SK-N-SH (cell line): ENCODE data around the gene STK4. TPM values are rescaled to one million over a fixed set of nuclear protein-coding genes. Genes with fewer than 3 reads are reported as not detected.

Experiments
- CTCF ChIA-PET: fragments of 300-600, 350-600 bp; formaldehyde crosslinking; extraction: SDS; loops from one replicate; lab custom pipeline; 2021; lab: Yijun Ruan, JAX
- POLR2A ChIA-PET: fragments of 350-600 bp; sonication (Branson Sonifier 250); formaldehyde crosslinking; extraction: SDS; loops from one replicate; lab custom pipeline; 2020; ENCODE audit warnings: antibody characterized with exemption, inconsistent platforms; lab: Yijun Ruan, JAX
- DNase-seq: peaks from one replicate; pipeline ENCODE4 v3.0.0; 2012
- H2AFZ ChIP-seq: fragments of 200-600 bp; sonication (generic); 2 replicates; pipeline ENCODE4 v1.8.1; 2016; ENCODE audit warnings: antibody characterized with exemption, mild to moderate bottlenecking, low read depth
- H3F3A ChIP-seq: fragments of 200-600 bp; sonication (generic); replicated peaks from 2 replicates; pipeline ENCODE3; 2016; ENCODE audit warnings: antibody characterized with exemption, mild to moderate bottlenecking; ENCODE audit not compliant: insufficient read depth
- H3K27ac ChIP-seq, 2 experiments: fragments of 200-500 bp in 1 of 2; fragments of 200-600 bp in 1 of 2; sonication (Bioruptor generic) in 1 of 2; sonication (generic), shearing (Covaris generic) in 1 of 2; 2 replicates each; pipeline versions ENCODE4 v1.5.1 to v1.6.1; 2014 to 2016; ENCODE audit warnings: low read depth in 2 of 2, inconsistent platforms in 1 of 2, low read length in 1 of 2, mild to moderate bottlenecking in 1 of 2, mixed read lengths in 1 of 2
- H3K27me3 ChIP-seq: fragments of 200-600 bp; sonication (generic), shearing (Covaris generic); 2 replicates; pipeline ENCODE4 v1.6.1; 2016; ENCODE audit warnings: mixed run types; ENCODE audit not compliant: insufficient read depth
- H3K36me3 ChIP-seq, 2 experiments: fragments of 200-500 bp in 1 of 2; fragments of 200-600 bp in 1 of 2; sonication (Bioruptor generic) in 1 of 2; sonication (generic) in 1 of 2; replicated peaks in 1 of 2; 2 replicates each; pipeline versions ENCODE3 to v1.5.1; 2014 to 2016; ENCODE audit warnings: low read length in 1 of 2, mild to moderate bottlenecking in 1 of 2; ENCODE audit not compliant: insufficient read depth in 2 of 2, control insufficient read depth in 1 of 2
- H3K4me1 ChIP-seq, 2 experiments: fragments of 200-500 bp in 1 of 2; fragments of 200-600 bp in 1 of 2; sonication (Bioruptor generic) in 1 of 2; sonication (generic), shearing (Covaris generic) in 1 of 2; 2 replicates each; pipeline versions ENCODE4 v1.5.1 to v1.6.1; 2014 to 2016; ENCODE audit warnings: low read depth in 1 of 2, low read length in 1 of 2, mixed run types in 1 of 2; ENCODE audit not compliant: insufficient read depth in 2 of 2, control insufficient read depth in 1 of 2
- H3K4me2 ChIP-seq: fragments of 200-600 bp; sonication (generic), shearing (Covaris generic); 2 replicates; pipeline ENCODE4 v1.6.1; 2017; ENCODE audit warnings: mixed run types
- H3K4me3 ChIP-seq, 2 experiments: fragments of 200-500 bp in 1 of 2; fragments of 200-600 bp in 1 of 2; sonication (Bioruptor generic) in 1 of 2; sonication (generic), shearing (Covaris generic) in 1 of 2; 2 replicates each; pipeline versions ENCODE4 v1.5.1 to v1.8.1; 2014 to 2016; ENCODE audit warnings: low read depth in 2 of 2, inconsistent platforms in 1 of 2, low read length in 1 of 2, mild to moderate bottlenecking in 1 of 2, mixed read lengths in 1 of 2, moderate library complexity in 1 of 2
- H3K79me2 ChIP-seq: fragments of 200-600 bp; sonication (generic); 2 replicates; pipeline ENCODE4 v1.8.1; 2017; ENCODE audit warnings: mild to moderate bottlenecking; ENCODE audit not compliant: insufficient read depth
- H3K9ac ChIP-seq: fragments of 200-600 bp; sonication (generic); 2 replicates; pipeline ENCODE4 v1.6.1; 2017; ENCODE audit warnings: mixed run types
- H3K9me2 ChIP-seq: fragments of 200-600 bp; sonication (generic); 2 replicates; pipeline ENCODE4 v1.6.1; 2017; ENCODE audit warnings: mixed run types
- H3K9me3 ChIP-seq: fragments of 200-600 bp; sonication (generic); 2 replicates; pipeline ENCODE4 v1.6.1; 2017; ENCODE audit warnings: mixed run types, mild to moderate bottlenecking, moderate library complexity
- H4K20me1 ChIP-seq: fragments of 200-600 bp; sonication (generic); 2 replicates; pipeline ENCODE4 v1.6.1; 2017; ENCODE audit warnings: mild to moderate bottlenecking, mixed run types; ENCODE audit not compliant: insufficient read depth
- EZH2phosphoT487 ChIP-seq: fragments of 200-600 bp; sonication (generic); IDR thresholded peaks from 2 replicates; pipeline ENCODE4 v1.6.1; 2017; ENCODE audit warnings: low read depth, mixed run types, mild to moderate bottlenecking, antibody characterized with exemption, moderate library complexity, borderline replicate concordance
- FOXM1 ChIP-seq: IDR thresholded peaks from 2 replicates; pipeline ENCODE4 v1.4.0; 2012; ENCODE audit warnings: low read depth, mild to moderate bottlenecking
- GATA2 ChIP-seq: sonication (generic); formaldehyde crosslinking; IDR thresholded peaks from 2 replicates; pipeline ENCODE4 v1.5.0; 2020; ENCODE audit warnings: mild to moderate bottlenecking, missing genetic modification reagents
- MXI1 ChIP-seq: IDR thresholded peaks from 2 replicates; pipeline ENCODE4 v1.6.1; 2012; ENCODE audit warnings: mild to moderate bottlenecking, low read depth, low read length, improper control_type of control experiment
- NRF1 ChIP-seq: IDR thresholded peaks from 2 replicates; pipeline ENCODE4 v1.6.1; 2012; ENCODE audit warnings: low read depth, mild to moderate bottlenecking, low read length
- POLR2AphosphoS5 ChIP-seq: IDR thresholded peaks from 2 replicates; pipeline ENCODE4 v1.6.1; 2012; ENCODE audit warnings: low read depth, low read length
- RAD21 ChIP-seq: IDR thresholded peaks from 2 replicates; pipeline ENCODE4 v1.6.1; 2012; ENCODE audit warnings: mild to moderate bottlenecking, low read length
- RFX5 ChIP-seq: IDR thresholded peaks from 2 replicates; pipeline ENCODE4 v1.6.1; 2012; ENCODE audit warnings: mild to moderate bottlenecking, improper control_type of control experiment, low read length
- RXRA ChIP-seq: IDR thresholded peaks from 2 replicates; pipeline ENCODE4 v1.4.0; 2012; ENCODE audit warnings: low read depth, mild to moderate bottlenecking, borderline replicate concordance
- TAF1 ChIP-seq: IDR thresholded peaks from 2 replicates; pipeline ENCODE4 v1.6.1; 2012; ENCODE audit warnings: low read depth, mild to moderate bottlenecking, low read length, moderate library complexity, borderline replicate concordance
- WGBS: methylation state at CpG from one replicate; pipeline ENCODE4 v1.1.6; 2017; ENCODE audit warnings: low lambda C conversion rate; 5-methylcytosine and 5-hydroxymethylcytosine counted together
- polyA plus RNA-seq, 3 experiments: library from polyadenylated mRNA; depleted of rRNA; stranded (reverse); fragments of >200 nt; gene quantifications; 2 replicates each; pipeline ENCODE4 v1.2.3, GENCODE V29; 2012
- TF ChIP-seq, protein P1 (sequence below): IDR thresholded peaks from 2 replicates; pipeline ENCODE4 v1.4.0; 2012; ENCODE audit warnings: low read depth
- TF ChIP-seq, protein P2 (sequence below): IDR thresholded peaks from 2 replicates; pipeline ENCODE4 v1.6.1; 2012; ENCODE audit warnings: mild to moderate bottlenecking, low read depth, low read length, moderate library complexity
- TF ChIP-seq, protein P3 (sequence below): IDR thresholded peaks from 2 replicates; pipeline ENCODE4 v1.4.0; 2012; ENCODE audit warnings: low read depth, borderline replicate concordance

STK4 gene
- polyA plus RNA-seq, 1 of the 3 experiments (the other 2 are of a cell fraction) = 11.4 TPM

DNA sequence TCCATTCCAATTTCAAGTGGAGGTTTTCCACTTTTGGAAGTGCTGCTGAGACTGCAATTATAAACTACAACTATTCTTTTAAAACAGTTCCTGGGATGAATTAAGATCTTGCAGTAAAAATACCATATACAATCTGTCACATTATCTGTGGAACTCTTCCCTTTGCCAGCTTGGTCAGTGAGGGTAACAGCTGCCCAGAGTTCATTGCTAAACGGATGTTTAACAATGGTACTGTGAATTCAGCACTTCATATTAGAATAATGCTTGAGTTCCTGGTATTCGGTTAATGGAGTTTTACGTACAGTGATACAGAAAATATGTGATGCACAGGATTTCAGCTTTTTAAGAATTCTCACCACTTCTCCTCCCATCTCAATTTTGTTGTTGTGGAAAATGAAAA lies 83.1 kb downstream of the STK4 start:
- 94% methylated on average over 3 of the region's 3 CpGs for WGBS
- POLR2A ChIA-PET = no interaction called here
- no peaks in the 10 kb centered on the region for H3K9me2 ChIP-seq

DNA sequence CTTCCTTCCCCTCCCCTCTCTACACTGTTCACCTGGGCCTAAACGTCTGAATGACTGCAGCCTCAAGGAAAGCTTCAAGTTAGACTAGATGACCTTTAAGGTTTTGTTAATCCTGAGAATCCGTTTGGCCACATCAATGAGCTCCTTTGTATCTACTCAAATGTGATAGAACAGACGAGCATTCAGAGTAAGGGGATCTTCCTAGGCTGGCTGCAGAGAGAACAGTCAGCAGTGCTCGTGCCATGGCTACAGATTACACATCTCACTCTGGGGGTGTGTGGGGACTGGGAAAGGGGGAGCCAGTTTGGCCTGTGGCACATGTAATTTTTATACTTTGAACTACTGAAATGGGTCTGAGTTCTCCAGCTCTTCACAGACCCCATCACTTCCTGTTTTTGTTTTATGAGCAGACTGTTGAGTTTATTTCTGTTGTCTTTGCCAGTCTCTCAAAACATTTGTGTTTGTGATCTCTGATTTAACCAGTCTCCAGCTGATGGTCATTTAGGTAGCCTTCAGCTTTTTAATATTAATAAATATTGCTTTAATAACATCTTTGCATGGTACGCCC lies 83.7 kb downstream of the STK4 start:
- 78% methylated on average over 5 of the region's 5 CpGs for WGBS
- Histone ChIP-seq H3K79me2 (peaks cover 10% of the 10 kb centered on the region; the same call in 1 of the 2 replicates), H3K9me3 (no peaks in the 10 kb centered on the region), H3K4me2 (no peak overlapping the region), H3K27ac (no peak overlapping the region), H3K9ac (no peak overlapping the region), H2AFZ (no peak overlapping the region), H3K27me3 (no peaks in the 10 kb centered on the region), H3K4me1 (peaks cover 2 to 24% of the 10 kb centered on the region in 2 experiments; a peak in 3 of 4 replicates), H3F3A (peaks cover 21% of the 10 kb centered on the region), H3K36me3 (peaks cover 0 to 2% of the 10 kb centered on the region in 2 experiments), H3K9me2 (no peaks in the 10 kb centered on the region), H3K4me3 (no peak overlapping the region), H4K20me1 (no peaks in the 10 kb centered on the region)
- DNase-seq = no peak
- ChIA-PET POLR2A (no interaction called here), CTCF (interaction anchor here (1.0 to 3.7 kb wide), 4 partner anchors 21 to 243 kb away, joined by 3 to 31 read pairs (median 4); no protein-coding TSS in a partner anchor)
- TF ChIP-seq FOXM1 = no peak
- no peak for TF ChIP-seq POLR2AphosphoS5
- TF ChIP-seq, protein P1, sequence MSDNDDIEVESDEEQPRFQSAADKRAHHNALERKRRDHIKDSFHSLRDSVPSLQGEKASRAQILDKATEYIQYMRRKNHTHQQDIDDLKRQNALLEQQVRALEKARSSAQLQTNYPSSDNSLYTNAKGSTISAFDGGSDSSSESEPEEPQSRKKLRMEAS = no peak
- TF ChIP-seq RAD21 = no peak
- no peak for TF ChIP-seq EZH2phosphoT487
- TF ChIP-seq GATA2 (CRISPR knock-in tag) = no peak
- TF ChIP-seq, protein P2, sequence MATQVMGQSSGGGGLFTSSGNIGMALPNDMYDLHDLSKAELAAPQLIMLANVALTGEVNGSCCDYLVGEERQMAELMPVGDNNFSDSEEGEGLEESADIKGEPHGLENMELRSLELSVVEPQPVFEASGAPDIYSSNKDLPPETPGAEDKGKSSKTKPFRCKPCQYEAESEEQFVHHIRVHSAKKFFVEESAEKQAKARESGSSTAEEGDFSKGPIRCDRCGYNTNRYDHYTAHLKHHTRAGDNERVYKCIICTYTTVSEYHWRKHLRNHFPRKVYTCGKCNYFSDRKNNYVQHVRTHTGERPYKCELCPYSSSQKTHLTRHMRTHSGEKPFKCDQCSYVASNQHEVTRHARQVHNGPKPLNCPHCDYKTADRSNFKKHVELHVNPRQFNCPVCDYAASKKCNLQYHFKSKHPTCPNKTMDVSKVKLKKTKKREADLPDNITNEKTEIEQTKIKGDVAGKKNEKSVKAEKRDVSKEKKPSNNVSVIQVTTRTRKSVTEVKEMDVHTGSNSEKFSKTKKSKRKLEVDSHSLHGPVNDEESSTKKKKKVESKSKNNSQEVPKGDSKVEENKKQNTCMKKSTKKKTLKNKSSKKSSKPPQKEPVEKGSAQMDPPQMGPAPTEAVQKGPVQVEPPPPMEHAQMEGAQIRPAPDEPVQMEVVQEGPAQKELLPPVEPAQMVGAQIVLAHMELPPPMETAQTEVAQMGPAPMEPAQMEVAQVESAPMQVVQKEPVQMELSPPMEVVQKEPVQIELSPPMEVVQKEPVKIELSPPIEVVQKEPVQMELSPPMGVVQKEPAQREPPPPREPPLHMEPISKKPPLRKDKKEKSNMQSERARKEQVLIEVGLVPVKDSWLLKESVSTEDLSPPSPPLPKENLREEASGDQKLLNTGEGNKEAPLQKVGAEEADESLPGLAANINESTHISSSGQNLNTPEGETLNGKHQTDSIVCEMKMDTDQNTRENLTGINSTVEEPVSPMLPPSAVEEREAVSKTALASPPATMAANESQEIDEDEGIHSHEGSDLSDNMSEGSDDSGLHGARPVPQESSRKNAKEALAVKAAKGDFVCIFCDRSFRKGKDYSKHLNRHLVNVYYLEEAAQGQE = no peak
- TF ChIP-seq TAF1 = no peak
- no peak for TF ChIP-seq NRF1
- TF ChIP-seq MXI1 = no peak
- TF ChIP-seq, protein P3, sequence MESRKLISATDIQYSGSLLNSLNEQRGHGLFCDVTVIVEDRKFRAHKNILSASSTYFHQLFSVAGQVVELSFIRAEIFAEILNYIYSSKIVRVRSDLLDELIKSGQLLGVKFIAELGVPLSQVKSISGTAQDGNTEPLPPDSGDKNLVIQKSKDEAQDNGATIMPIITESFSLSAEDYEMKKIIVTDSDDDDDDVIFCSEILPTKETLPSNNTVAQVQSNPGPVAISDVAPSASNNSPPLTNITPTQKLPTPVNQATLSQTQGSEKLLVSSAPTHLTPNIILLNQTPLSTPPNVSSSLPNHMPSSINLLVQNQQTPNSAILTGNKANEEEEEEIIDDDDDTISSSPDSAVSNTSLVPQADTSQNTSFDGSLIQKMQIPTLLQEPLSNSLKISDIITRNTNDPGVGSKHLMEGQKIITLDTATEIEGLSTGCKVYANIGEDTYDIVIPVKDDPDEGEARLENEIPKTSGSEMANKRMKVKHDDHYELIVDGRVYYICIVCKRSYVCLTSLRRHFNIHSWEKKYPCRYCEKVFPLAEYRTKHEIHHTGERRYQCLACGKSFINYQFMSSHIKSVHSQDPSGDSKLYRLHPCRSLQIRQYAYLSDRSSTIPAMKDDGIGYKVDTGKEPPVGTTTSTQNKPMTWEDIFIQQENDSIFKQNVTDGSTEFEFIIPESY = no peak
- no peak for TF ChIP-seq RXRA
- TF ChIP-seq RFX5 = no peak

More for the DNA sequence above, 83.1 kb downstream of the STK4 start:
- Histone ChIP-seq H2AFZ (no peak overlapping the region), H4K20me1 (no peaks in the 10 kb centered on the region), H3F3A (peaks cover 21% of the 10 kb centered on the region)
- TF ChIP-seq, protein P1 = no peak
- TF ChIP-seq, all 33 proteins: peak for 0
- Histone ChIP-seq H3K36me3 (no peaks in the 10 kb centered on the region), H3K4me2 (no peak overlapping the region), H3K27ac (no peak overlapping the region), H3K9me3 (no peaks in the 10 kb centered on the region), H3K4me3 (no peak overlapping the region), H3K79me2 (peaks cover 10% of the 10 kb centered on the region; the same call in 1 of the 2 replicates), H3K4me1 (peaks cover 0 to 28% of the 10 kb centered on the region in 2 experiments; a peak in 3 of 4 replicates), H3K27me3 (no peaks in the 10 kb centered on the region), H3K9ac (no peak overlapping the region)
- CTCF ChIA-PET = interaction anchor here (1.0 to 3.7 kb wide), 4 partner anchors 22 to 244 kb away, joined by 3 to 31 read pairs (median 8); no protein-coding TSS in a partner anchor
- no peak for DNase-seq
